Spinal cord (tissue), 10 donors: ENCODE results near the gene PON2. TPM values are rescaled to one million over a fixed set of nuclear protein-coding genes. Genes with fewer than 3 reads are reported as not detected.

Experiments used
- DNase-seq, 6 donors: peaks; one replicate each; pipeline versions ENCODE4 v3.0.0 to v3.0.0-alpha.2; 2013 to 2015; ENCODE audit warnings: low spot score in 6 of 6, low read depth in 4 of 6
- H3K27ac ChIP-seq: one replicate; pipeline ENCODE4 v1.5.1; 2013; ENCODE audit warnings: low read depth, low read length, control low read depth
- H3K27me3 ChIP-seq: one replicate; pipeline ENCODE4 v1.6.1; 2013; ENCODE audit warnings: low read length; ENCODE audit not compliant: control insufficient read depth, insufficient read depth
- H3K36me3 ChIP-seq: one replicate; pipeline ENCODE4 v1.6.1; 2013; ENCODE audit warnings: low read length; ENCODE audit not compliant: control insufficient read depth, insufficient read depth
- H3K4me1 ChIP-seq: one replicate; pipeline ENCODE4 v1.6.1; 2013; ENCODE audit warnings: low read length; ENCODE audit not compliant: control insufficient read depth, insufficient read depth
- H3K4me3 ChIP-seq: one replicate; pipeline ENCODE4 v1.5.1; 2013; ENCODE audit warnings: low read depth, low read length, control low read depth
- H3K9me3 ChIP-seq: one replicate; pipeline ENCODE4 v1.6.1; 2013; ENCODE audit warnings: low read length; ENCODE audit not compliant: control insufficient read depth, insufficient read depth
- WGBS: methylation state at CpG from one replicate; pipeline ENCODE4 v1.1.5; 2013; ENCODE audit warnings: missing lambda C conversion rate; ENCODE audit not compliant: insufficient coverage; 5-methylcytosine and 5-hydroxymethylcytosine counted together
- polyA plus RNA-seq, 2 donors: library from polyadenylated mRNA; unstranded; fragments of 120-200 nt; gene quantifications; one replicate each; pipeline ENCODE4 v1.2.1, GENCODE V29; 2013; ENCODE audit not compliant: insufficient read length in 2 of 2
- total RNA-seq, 2 donors: library from RNA; depleted of rRNA in 1 of 2; stranded (reverse); fragments of 120-200 nt in 1 of 2; fragments of >200 nt in 1 of 2; gene quantifications; one replicate each; pipeline versions ENCODE4 v1.2.3 to v1.2.4, GENCODE V29; 2013 to 2014
- donor health status: healthy.

Gene PON2
- total and polyA plus RNA-seq, 4 donors: 167 to 286 (median 214) TPM

DNA sequence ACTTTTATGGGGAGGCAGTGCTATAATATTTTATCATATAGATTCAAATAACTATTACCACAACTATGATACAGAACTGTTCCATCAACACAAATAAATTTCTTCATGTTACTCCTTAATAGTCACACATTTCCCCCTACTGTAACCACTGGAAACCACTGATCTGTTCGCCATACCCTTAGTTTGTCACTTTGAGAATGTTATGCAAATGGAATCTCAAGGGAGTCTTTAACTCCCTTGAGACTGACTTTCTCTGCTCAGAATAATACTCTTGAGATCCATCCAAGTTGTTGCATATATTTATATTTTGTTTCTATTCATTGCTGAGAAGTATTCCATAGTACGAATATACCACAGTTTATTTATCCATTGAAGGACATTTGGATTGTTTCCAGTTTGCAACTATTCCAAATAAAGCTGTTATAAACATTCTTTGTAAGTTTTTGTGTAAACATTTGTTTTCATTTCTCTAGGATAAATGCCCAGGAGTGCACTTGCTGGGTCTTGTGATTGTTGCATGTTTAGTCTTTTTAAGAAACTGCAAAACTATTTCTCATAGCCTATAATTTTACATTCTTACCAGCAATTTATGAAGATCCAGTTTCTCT lies 19.7 kb upstream of the PON2 start:
- Histone ChIP-seq H3K4me1 (no peaks in the 10 kb centered on the region), H3K36me3 (no peaks in the 10 kb centered on the region), H3K4me3 (no peak overlapping the region), H3K27me3 (no peaks in the 10 kb centered on the region), H3K9me3 (peaks cover 3% of the 10 kb centered on the region), H3K27ac (no peak overlapping the region)
- DNase-seq: no peak
- WGBS: no CpG with 5 or more reads among the region's 2 CpGs

- no peaks in the 10 kb centered on the region for H3K9me3 ChIP-seq
- H3K27ac ChIP-seq: no peak overlapping the region
- H3K4me3 ChIP-seq: no peak overlapping the region
- H3K36me3 ChIP-seq: no peaks in the 10 kb centered on the region
- no peaks in the 10 kb centered on the region for H3K27me3 ChIP-seq
- no peaks in the 10 kb centered on the region for H3K4me1 ChIP-seq
- no CpG with 5 or more reads among the region's 3 CpGs for WGBS
- no peak for DNase-seq
Observed at GRCh38 chr7:95446618-95447017, 11.8 kb upstream of the PON2 start.

DNA sequence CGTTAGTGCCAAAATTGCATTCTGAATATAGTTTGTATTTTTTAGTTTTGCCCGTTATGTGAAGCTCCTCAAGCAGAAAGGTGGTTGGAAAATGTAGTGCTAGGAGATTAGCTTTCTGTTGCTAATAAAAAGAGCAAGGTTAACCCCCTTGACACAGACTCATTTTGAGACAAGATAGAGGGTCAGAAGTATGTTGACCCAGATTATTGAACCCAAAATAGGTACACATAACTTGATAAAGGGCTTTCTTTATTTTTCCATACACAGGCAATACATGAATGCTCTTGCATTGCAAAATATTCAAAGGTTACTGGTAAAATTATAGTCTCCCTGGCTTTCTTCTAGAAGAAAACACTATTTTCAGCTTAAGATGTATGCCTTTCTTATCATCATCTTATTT lies 10.0 kb upstream of the PON2 start:
- H3K4me3 ChIP-seq: no peak overlapping the region
- H3K36me3 ChIP-seq: no peaks in the 10 kb centered on the region
- no peaks in the 10 kb centered on the region for H3K4me1 ChIP-seq
- H3K27me3 ChIP-seq: no peaks in the 10 kb centered on the region
- H3K9me3 ChIP-seq: no peaks in the 10 kb centered on the region
- WGBS: no CpG with 5 or more reads among the region's 2 CpGs
- H3K27ac ChIP-seq: no peak overlapping the region
- no peak for DNase-seq

DNA sequence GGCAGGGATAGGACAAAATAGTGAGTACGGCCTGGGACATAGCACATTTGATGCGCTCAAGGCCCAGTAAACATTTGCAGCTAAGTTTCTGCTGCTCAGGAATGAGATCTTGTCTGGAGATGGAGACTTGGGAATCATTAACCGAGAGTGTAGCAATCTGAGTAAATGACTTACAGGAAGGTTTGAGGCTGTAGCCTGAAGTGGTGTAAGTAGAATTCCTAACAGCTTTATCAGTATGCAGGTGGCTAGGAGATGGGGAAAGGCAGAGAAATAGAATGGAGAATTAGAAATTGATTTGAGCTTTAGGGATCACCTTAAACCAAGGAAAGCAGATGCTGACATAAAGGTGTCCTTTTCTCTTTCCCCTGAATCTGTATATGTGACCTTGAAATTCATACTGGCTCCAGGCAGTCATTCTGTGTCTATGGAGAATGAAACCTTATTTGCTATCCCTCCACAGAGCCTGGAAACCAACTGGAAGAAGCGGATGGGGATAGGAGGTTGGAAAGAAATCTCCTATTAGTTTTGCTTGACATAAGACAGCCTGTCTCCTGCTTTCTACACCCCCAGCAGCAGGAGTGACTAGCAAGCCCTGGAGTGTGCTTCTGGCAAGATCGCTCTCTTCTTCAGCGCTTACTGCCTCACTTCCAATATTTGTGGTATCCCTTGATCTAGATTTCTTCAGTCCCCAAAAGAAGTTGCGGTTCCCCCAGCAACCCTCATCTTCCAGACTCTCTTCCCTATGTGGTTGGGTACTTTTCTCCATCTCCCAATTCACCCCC lies 6.4 kb upstream of the PON2 start:
- H3K27me3 ChIP-seq: no peaks in the 10 kb centered on the region
- WGBS: 93% methylated on average over 5 of the region's 7 CpGs
- H3K27ac ChIP-seq: no peak overlapping the region
- H3K4me1 ChIP-seq: no peaks in the 10 kb centered on the region
- H3K36me3 ChIP-seq: no peaks in the 10 kb centered on the region
- H3K9me3 ChIP-seq: no peaks in the 10 kb centered on the region
- peak in 1 of 6 donors; percentile 41 for DNase-seq
- H3K4me3 ChIP-seq: no peak overlapping the region

GRCh38 chr7:95440394-95441038 lies 5.7 kb upstream of the PON2 start:
- peaks cover 1% of the 10 kb centered on the region for H3K4me1 ChIP-seq
- WGBS: 95% methylated on average over 3 of the region's 3 CpGs
- no peak overlapping the region for H3K4me3 ChIP-seq
- H3K36me3 ChIP-seq: no peaks in the 10 kb centered on the region
- no peak for DNase-seq
- H3K27me3 ChIP-seq: no peaks in the 10 kb centered on the region
- H3K27ac ChIP-seq: no peak overlapping the region
- H3K9me3 ChIP-seq: no peaks in the 10 kb centered on the region

- no CpG with 5 or more reads among the region's 4 CpGs for WGBS
- Histone ChIP-seq H3K27ac (no peak overlapping the region), H3K9me3 (no peaks in the 10 kb centered on the region), H3K4me3 (no peak overlapping the region), H3K36me3 (no peaks in the 10 kb centered on the region), H3K27me3 (no peaks in the 10 kb centered on the region), H3K4me1 (peaks cover 5% of the 10 kb centered on the region)
- no peak for DNase-seq
Observed at GRCh38 chr7:95436407-95436806, 1.6 kb upstream of the PON2 start.

DNA sequence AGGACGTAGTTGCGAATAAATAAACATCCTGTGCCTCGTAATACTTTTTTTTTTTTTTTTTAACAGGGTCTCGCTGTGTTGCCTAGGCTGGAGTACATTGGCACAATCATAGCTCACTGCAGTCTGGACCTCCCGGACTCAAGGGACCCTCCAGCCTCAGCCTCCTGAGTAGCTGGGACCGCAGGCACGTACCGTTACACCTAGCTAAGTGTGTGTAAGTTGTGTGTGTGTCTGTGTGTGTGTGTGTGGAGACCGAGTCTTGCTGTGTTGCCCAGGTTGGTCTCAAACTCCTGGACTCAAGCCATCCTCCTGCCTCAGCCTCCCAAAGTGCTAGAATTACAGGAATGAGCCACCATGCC lies 573 bp upstream of the PON2 start:
- no peaks in the 10 kb centered on the region for H3K36me3 ChIP-seq
- no peaks in the 10 kb centered on the region for H3K27me3 ChIP-seq
- 71% methylated on average over 2 of the region's 9 CpGs for WGBS
- peak overlapping the region; percentile 94 for H3K27ac ChIP-seq
- DNase-seq: no peak
- peaks cover 5% of the 10 kb centered on the region for H3K4me1 ChIP-seq
- H3K9me3 ChIP-seq: no peaks in the 10 kb centered on the region
- peak overlapping the region; percentile 73 for H3K4me3 ChIP-seq

GRCh38 chr7:95433952-95434556 lies 774 bp downstream of the PON2 start:
- Histone ChIP-seq H3K27me3 (no peaks in the 10 kb centered on the region), H3K4me3 (peak overlapping the region; percentile 73), H3K9me3 (no peaks in the 10 kb centered on the region), H3K27ac (peak overlapping the region; percentile 94), H3K4me1 (peaks cover 5% of the 10 kb centered on the region), H3K36me3 (no peaks in the 10 kb centered on the region)
- WGBS: 100% methylated on average over 2 of the region's 6 CpGs
- no peak for DNase-seq

GRCh38 chr7:95433129-95433528 lies 1.7 kb downstream of the PON2 start:
- no CpG with 5 or more reads among the region's 1 CpG for WGBS
- no peak for DNase-seq
- H3K4me1 ChIP-seq: peaks cover 5% of the 10 kb centered on the region
- no peak overlapping the region for H3K27ac ChIP-seq
- H3K27me3 ChIP-seq: no peaks in the 10 kb centered on the region
- H3K36me3 ChIP-seq: no peaks in the 10 kb centered on the region
- H3K4me3 ChIP-seq: no peak overlapping the region
- no peaks in the 10 kb centered on the region for H3K9me3 ChIP-seq
